Measurements from ENCODE around the gene UQCRQ. TPM values are rescaled to one million over a fixed set of nuclear protein-coding genes. Genes with fewer than 3 reads are reported as not detected.
A peak's percentile ranks its signal among the peaks of the same experiment; 100 is the strongest.

The UQCRQ gene
- total and polyA plus RNA-seq, 2 of the 13 experiments (the other 11 are each of a cell fraction or from before 2014, with no cell fraction given), result 257 to 575 TPM

- TF ChIP-seq PCBP1 (IDR thresholded peaks at IDR 0.05; ENCODE audit: borderline replicate concordance, low read depth, low read length), result no peak
- TF ChIP-seq ZBTB14 (CRISPR knock-in tag; IDR thresholded peaks at IDR 0.05), result peak; percentile 31; the same call in 1 of the 2 replicates
- TF ChIP-seq ZNF20 (CRISPR knock-in tag; IDR thresholded peaks at IDR 0.05), result no peak
- TF ChIP-seq MED13 (CRISPR knock-in tag; IDR thresholded peaks at IDR 0.05), result 0 out of 2 replicates have a peak, but pooled peaks have one; percentile 35
- TF ChIP-seq ZNF256 (CRISPR knock-in tag; conservative IDR thresholded peaks at IDR 0.05), result 0 out of 2 replicates have a peak, but pooled peaks have one; percentile 49
- peak; percentile 54 for TF ChIP-seq AGO1 (IDR thresholded peaks at IDR 0.05; ENCODE audit: low read depth, low read length, poor library complexity, severe bottlenecking)
- peak; percentile 10; the same call in 1 of the 2 replicates for TF ChIP-seq THAP7 (CRISPR knock-in tag; IDR thresholded peaks at IDR 0.05)
- TF ChIP-seq TBL1XR1 (IDR thresholded peaks at IDR 0.05; ENCODE audit: borderline replicate concordance, low read length, partially characterized antibody), result no peak
- no peak for TF ChIP-seq ZNF746 (CRISPR knock-in tag; IDR thresholded peaks at IDR 0.05)
- no peak for TF ChIP-seq SRF (IDR thresholded peaks at IDR 0.05; ENCODE audit: low read depth, low read length)
- peak; percentile 81 for TF ChIP-seq HNRNPLL (IDR thresholded peaks at IDR 0.05; ENCODE audit: low read depth, low read length, poor library complexity, severe bottlenecking)
- no peak; the same call in 1 of the 2 replicates for TF ChIP-seq ERF (CRISPR knock-in tag; IDR thresholded peaks at IDR 0.05)
- no peak for TF ChIP-seq MAFG (CRISPR knock-in tag; IDR thresholded peaks at IDR 0.05)
- TF ChIP-seq NPAS2 (CRISPR knock-in tag; IDR thresholded peaks at IDR 0.05; ENCODE audit: borderline replicate concordance), result no peak
- TF ChIP-seq GTF2F1 (IDR thresholded peaks at IDR 0.05; ENCODE audit: low read length), result no peak
- TF ChIP-seq HOXA3 (CRISPR knock-in tag; IDR thresholded peaks at IDR 0.05), result peak; percentile 70; the same call in 1 of the 2 replicates
- no peak for TF ChIP-seq HDAC6 (IDR thresholded peaks at IDR 0.05; ENCODE audit: low read depth, low read length)
- TF ChIP-seq, protein P1, sequence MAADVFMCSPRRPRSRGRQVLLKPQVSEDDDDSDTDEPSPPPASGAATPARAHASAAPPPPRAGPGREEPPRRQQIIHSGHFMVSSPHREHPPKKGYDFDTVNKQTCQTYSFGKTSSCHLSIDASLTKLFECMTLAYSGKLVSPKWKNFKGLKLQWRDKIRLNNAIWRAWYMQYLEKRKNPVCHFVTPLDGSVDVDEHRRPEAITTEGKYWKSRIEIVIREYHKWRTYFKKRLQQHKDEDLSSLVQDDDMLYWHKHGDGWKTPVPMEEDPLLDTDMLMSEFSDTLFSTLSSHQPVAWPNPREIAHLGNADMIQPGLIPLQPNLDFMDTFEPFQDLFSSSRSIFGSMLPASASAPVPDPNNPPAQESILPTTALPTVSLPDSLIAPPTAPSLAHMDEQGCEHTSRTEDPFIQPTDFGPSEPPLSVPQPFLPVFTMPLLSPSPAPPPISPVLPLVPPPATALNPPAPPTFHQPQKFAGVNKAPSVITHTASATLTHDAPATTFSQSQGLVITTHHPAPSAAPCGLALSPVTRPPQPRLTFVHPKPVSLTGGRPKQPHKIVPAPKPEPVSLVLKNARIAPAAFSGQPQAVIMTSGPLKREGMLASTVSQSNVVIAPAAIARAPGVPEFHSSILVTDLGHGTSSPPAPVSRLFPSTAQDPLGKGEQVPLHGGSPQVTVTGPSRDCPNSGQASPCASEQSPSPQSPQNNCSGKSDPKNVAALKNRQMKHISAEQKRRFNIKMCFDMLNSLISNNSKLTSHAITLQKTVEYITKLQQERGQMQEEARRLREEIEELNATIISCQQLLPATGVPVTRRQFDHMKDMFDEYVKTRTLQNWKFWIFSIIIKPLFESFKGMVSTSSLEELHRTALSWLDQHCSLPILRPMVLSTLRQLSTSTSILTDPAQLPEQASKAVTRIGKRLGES (CRISPR knock-in tag; IDR thresholded peaks at IDR 0.05; ENCODE audit: borderline replicate concordance), result no peak
Measured at GRCh38 chr5:132829742-132830435, 36.6 kb upstream of the UQCRQ start (continued).
